Breast epithelium (tissue), 3 donors: ENCODE data around the gene GARRE1.

Source experiments
- POLR2AphosphoS5 ChIP-seq, 3 donors: sonication (generic); formaldehyde crosslinking; IDR thresholded peaks; one replicate each; pipeline ENCODE4 v1.6.1; 2017; ENCODE audit warnings: antibody characterized with exemption in 3 of 3
- TF ChIP-seq, protein P1 (sequence below), 3 donors: fragments of 450-650 bp; IDR thresholded peaks; one replicate each; pipeline ENCODE4 v1.5.1; 2016 to 2017; ENCODE audit warnings: antibody characterized with exemption in 3 of 3, mild to moderate bottlenecking in 3 of 3, moderate library complexity in 3 of 3

DNA sequence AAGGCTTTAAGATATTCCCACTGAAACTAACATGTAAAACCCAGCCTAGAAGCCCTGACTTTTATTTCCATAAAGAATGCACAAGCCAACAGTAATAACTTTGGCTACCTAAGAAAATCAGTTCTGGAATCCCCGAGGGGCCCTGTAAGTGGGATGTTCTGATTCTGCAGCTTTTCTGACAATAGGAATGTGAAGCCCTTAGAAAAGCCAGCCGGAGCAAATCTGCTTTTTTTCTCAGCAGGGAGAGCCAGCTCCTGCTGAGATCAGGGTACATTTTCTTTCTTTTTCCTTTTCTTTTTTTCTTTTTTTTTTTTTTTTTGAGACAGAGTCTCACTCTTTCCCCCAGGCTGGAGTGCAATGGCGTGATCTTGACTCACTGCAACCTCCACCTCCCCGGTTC, 8.0 kb upstream of the GARRE1 start:
- TF ChIP-seq, protein P1, sequence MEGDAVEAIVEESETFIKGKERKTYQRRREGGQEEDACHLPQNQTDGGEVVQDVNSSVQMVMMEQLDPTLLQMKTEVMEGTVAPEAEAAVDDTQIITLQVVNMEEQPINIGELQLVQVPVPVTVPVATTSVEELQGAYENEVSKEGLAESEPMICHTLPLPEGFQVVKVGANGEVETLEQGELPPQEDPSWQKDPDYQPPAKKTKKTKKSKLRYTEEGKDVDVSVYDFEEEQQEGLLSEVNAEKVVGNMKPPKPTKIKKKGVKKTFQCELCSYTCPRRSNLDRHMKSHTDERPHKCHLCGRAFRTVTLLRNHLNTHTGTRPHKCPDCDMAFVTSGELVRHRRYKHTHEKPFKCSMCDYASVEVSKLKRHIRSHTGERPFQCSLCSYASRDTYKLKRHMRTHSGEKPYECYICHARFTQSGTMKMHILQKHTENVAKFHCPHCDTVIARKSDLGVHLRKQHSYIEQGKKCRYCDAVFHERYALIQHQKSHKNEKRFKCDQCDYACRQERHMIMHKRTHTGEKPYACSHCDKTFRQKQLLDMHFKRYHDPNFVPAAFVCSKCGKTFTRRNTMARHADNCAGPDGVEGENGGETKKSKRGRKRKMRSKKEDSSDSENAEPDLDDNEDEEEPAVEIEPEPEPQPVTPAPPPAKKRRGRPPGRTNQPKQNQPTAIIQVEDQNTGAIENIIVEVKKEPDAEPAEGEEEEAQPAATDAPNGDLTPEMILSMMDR (IDR thresholded peaks at IDR 0.05) = no peak
- no peak for TF ChIP-seq POLR2AphosphoS5 (IDR thresholded peaks at IDR 0.05)
